HEK293 (cell line): ENCODE data around the gene METTL6.

ENCODE experiments used
- CTCF ChIA-PET: fragments of 350-600 bp; formaldehyde crosslinking; extraction: SDS; loops from one replicate; lab custom pipeline; 2021; ENCODE audit warnings: antibody characterized with exemption; lab: Yijun Ruan, JAX
- POLR2A ChIA-PET: fragments of 300-600 bp; formaldehyde crosslinking; extraction: SDS; loops from one replicate; lab custom pipeline; 2020; ENCODE audit warnings: antibody characterized with exemption, inconsistent platforms; lab: Yijun Ruan, JAX
- H3K27ac ChIP-seq: fragments of 200-500 bp; sonication (Bioruptor generic); 2 replicates; pipeline ENCODE4 v1.5.1; 2014; ENCODE audit warnings: low read depth, low read length, control low read depth, inconsistent platforms; ENCODE audit errors: extremely low read depth
- H3K36me3 ChIP-seq, 2 experiments: fragments of 200-500 bp in 1 of 2; sonication (Bioruptor generic) in 1 of 2; 1 replicate in 1 of 2; 2 replicates in 1 of 2; pipeline ENCODE4 v1.5.1; 2014 to 2017; ENCODE audit warnings: inconsistent platforms in 2 of 2, low read length in 2 of 2; ENCODE audit not compliant: control insufficient read depth in 2 of 2, insufficient read depth in 1 of 2
- H3K4me1 ChIP-seq: fragments of 200-500 bp; sonication (Bioruptor generic); 2 replicates; pipeline ENCODE4 v1.5.1; 2014; ENCODE audit warnings: mild to moderate bottlenecking, low read length, inconsistent platforms; ENCODE audit not compliant: control insufficient read depth, insufficient read depth
- H3K4me3 ChIP-seq: 2 replicates; pipeline ENCODE4 v1.5.1; 2011; ENCODE audit warnings: low read depth, mild to moderate bottlenecking, control low read depth, low read length, moderate library complexity
- H3K9me3 ChIP-seq: fragments of 200-500 bp; sonication (Bioruptor generic); 2 replicates; pipeline ENCODE4 v1.5.1; 2014; ENCODE audit warnings: low read depth, low read length, inconsistent platforms; ENCODE audit not compliant: control insufficient read depth, insufficient read depth
- ATF2 ChIP-seq: fragments of 450-650 bp; formaldehyde crosslinking; IDR thresholded peaks from 2 replicates; pipeline ENCODE4 v1.5.1; 2016; ENCODE audit warnings: missing biosample characterization, missing genetic modification characterization, low read depth
- HOXA7 ChIP-seq: sonication (generic); formaldehyde crosslinking; IDR thresholded peaks from 2 replicates; pipeline ENCODE4 v1.8.1; 2022; ENCODE audit warnings: missing genetic modification reagents, borderline replicate concordance
- KLF1 ChIP-seq: fragments of 450-650 bp; formaldehyde crosslinking; IDR thresholded peaks from 2 replicates; pipeline ENCODE4 v1.5.1; 2016; ENCODE audit warnings: missing biosample characterization, missing genetic modification characterization
- MYNN ChIP-seq: fragments of 450-650 bp; formaldehyde crosslinking; IDR thresholded peaks from 2 replicates; pipeline ENCODE4 v1.5.1; 2016; ENCODE audit warnings: missing biosample characterization, missing genetic modification characterization, borderline replicate concordance
- SP2 ChIP-seq: fragments of 450-650 bp; formaldehyde crosslinking; IDR thresholded peaks from 2 replicates; pipeline ENCODE4 v1.5.1; 2016; ENCODE audit warnings: missing biosample characterization, missing genetic modification characterization
- SP3 ChIP-seq: fragments of 450-650 bp; formaldehyde crosslinking; IDR thresholded peaks from 2 replicates; pipeline ENCODE4 v1.5.1; 2016; ENCODE audit warnings: missing biosample characterization, missing genetic modification characterization
- TCF7L2 ChIP-seq: IDR thresholded peaks from 2 replicates; pipeline ENCODE4 v1.6.1; 2011; ENCODE audit warnings: low read depth, mild to moderate bottlenecking, inconsistent platforms, low read length, moderate library complexity, borderline replicate concordance
- YY1 ChIP-seq: fragments of 450-650 bp; formaldehyde crosslinking; IDR thresholded peaks from 2 replicates; pipeline ENCODE4 v1.5.1; 2018; ENCODE audit warnings: missing biosample characterization, missing genetic modification characterization
- ZBTB6 ChIP-seq: fragments of 450-650 bp; formaldehyde crosslinking; IDR thresholded peaks from 2 replicates; pipeline ENCODE4 v1.5.1; 2017; ENCODE audit warnings: missing biosample characterization, missing genetic modification characterization
- ZFP41 ChIP-seq: fragments of 450-650 bp; formaldehyde crosslinking; IDR thresholded peaks from 2 replicates; pipeline ENCODE4 v1.5.1; 2016; ENCODE audit warnings: missing biosample characterization, missing genetic modification characterization, borderline replicate concordance
- ZNF174 ChIP-seq: fragments of 450-650 bp; formaldehyde crosslinking; IDR thresholded peaks from 2 replicates; pipeline ENCODE4 v1.5.0; 2017; ENCODE audit warnings: missing biosample characterization, mild to moderate bottlenecking, missing genetic modification characterization
- ZNF248 ChIP-seq: fragments of 450-650 bp; formaldehyde crosslinking; IDR thresholded peaks from 2 replicates; pipeline ENCODE4 v1.5.1; 2017; ENCODE audit warnings: missing biosample characterization, missing genetic modification characterization
- ZNF311 ChIP-seq: fragments of 450-650 bp; formaldehyde crosslinking; IDR thresholded peaks from 2 replicates; pipeline ENCODE4 v1.5.1; 2017; ENCODE audit warnings: missing biosample characterization, missing genetic modification characterization, borderline replicate concordance
- ZNF335 ChIP-seq: fragments of 450-650 bp; formaldehyde crosslinking; conservative IDR thresholded peaks from 2 replicates; pipeline ENCODE4 v1.5.1; 2016; ENCODE audit warnings: missing biosample characterization, missing genetic modification characterization
- ZNF394 ChIP-seq: fragments of 450-650 bp; formaldehyde crosslinking; IDR thresholded peaks from 2 replicates; pipeline ENCODE4 v1.5.1; 2016; ENCODE audit warnings: missing biosample characterization, missing genetic modification characterization, mild to moderate bottlenecking, moderate library complexity, borderline replicate concordance
- ZNF398 ChIP-seq: fragments of 450-650 bp; formaldehyde crosslinking; IDR thresholded peaks from 2 replicates; pipeline ENCODE4 v1.5.1; 2017; ENCODE audit warnings: missing biosample characterization, missing genetic modification characterization
- ZNF510 ChIP-seq: fragments of 450-650 bp; formaldehyde crosslinking; IDR thresholded peaks from 2 replicates; pipeline ENCODE4 v1.5.1; 2018; ENCODE audit warnings: mild to moderate bottlenecking, missing genetic modification characterization, missing biosample characterization; ENCODE audit not compliant: insufficient replicate concordance
- ZNF544 ChIP-seq: fragments of 450-650 bp; formaldehyde crosslinking; IDR thresholded peaks from 2 replicates; pipeline ENCODE4 v1.5.0; 2017; ENCODE audit warnings: missing biosample characterization, missing genetic modification characterization
- ZNF571 ChIP-seq: fragments of 450-650 bp; formaldehyde crosslinking; IDR thresholded peaks from 2 replicates; pipeline ENCODE4 v1.5.0; 2017; ENCODE audit warnings: missing biosample characterization, missing genetic modification characterization
- ZNF660 ChIP-seq: fragments of 450-650 bp; IDR thresholded peaks from 2 replicates; pipeline ENCODE4 v1.5.1; 2018; ENCODE audit warnings: missing biosample characterization, mild to moderate bottlenecking, missing genetic modification characterization

Gene METTL6

GRCh38 chr3:15427981-15428380, 637 bp upstream of the METTL6 start:
- peaks cover 26 to 46% of the 10 kb centered on the region in 2 experiments for H3K36me3 ChIP-seq
- ChIA-PET POLR2A (no interaction called here), CTCF (interaction anchor here (0.9 kb wide), 1 partner anchor 129 kb away, joined by 3 read pairs; no protein-coding TSS in a partner anchor)
- 0 out of 2 replicates have a peak, but pooled peaks cover 5% of the 10 kb centered on the region for H3K4me1 ChIP-seq
- H3K4me3 ChIP-seq, result peak overlapping the region; percentile 74
- H3K9me3 ChIP-seq, result no peaks in the 10 kb centered on the region
- TF ChIP-seq ZNF398 (tag by site-specific recombination) (peak; percentile 91), ZNF394 (tag by site-specific recombination) (no peak), TCF7L2 (no peak), ZNF311 (tag by site-specific recombination) (no peak), ZNF335 (tag by site-specific recombination) (no peak), ZNF571 (tag by site-specific recombination) (no peak), KLF1 (tag by site-specific recombination) (0 out of 2 replicates have a peak, but pooled peaks have one; percentile 31), ZNF544 (tag by site-specific recombination) (no peak), MYNN (tag by site-specific recombination) (no peak), SP2 (tag by site-specific recombination) (peak; percentile 10), YY1 (no peak), ZNF660 (tag by site-specific recombination) (no peak), SP3 (peak; percentile 13), ZNF174 (tag by site-specific recombination) (no peak)
- TF ChIP-seq, all 188 proteins: peak for 4
- peak overlapping the region; percentile 73; the same call in 1 of the 2 replicates for H3K27ac ChIP-seq

- ChIA-PET POLR2A (no interaction called here), CTCF (interaction anchor here (1.0 to 1.4 kb wide), 3 partner anchors 19 to 158 kb away, joined by 4 to 5 read pairs (median 4); no protein-coding TSS in a partner anchor)
Measured at GRCh38 chr3:15426579-15427118, 695 bp downstream of the METTL6 start.

More at GRCh38 chr3:15426579-15427118, 695 bp downstream of the METTL6 start:
- no peaks in the 10 kb centered on the region for H3K9me3 ChIP-seq
- peak overlapping the region; percentile 74 for H3K4me3 ChIP-seq
- H3K4me1 ChIP-seq, result 0 out of 2 replicates have a peak, but pooled peaks cover 5% of the 10 kb centered on the region
- peak overlapping the region; percentile 73; the same call in 1 of the 2 replicates for H3K27ac ChIP-seq
- TF ChIP-seq HOXA7 (CRISPR knock-in tag) (no peak), ZNF174 (tag by site-specific recombination) (no peak), ZNF510 (tag by site-specific recombination) (no peak), ZNF248 (tag by site-specific recombination) (no peak), ZFP41 (no peak), ATF2 (tag by site-specific recombination) (0 out of 2 replicates have a peak, but pooled peaks have one; percentile 13), ZBTB6 (tag by site-specific recombination) (no peak)
- H3K36me3 ChIP-seq, result peaks cover 29 to 48% of the 10 kb centered on the region in 2 experiments
